B cell (primary cell): ENCODE results near the gene PPBP. TPM values are rescaled to one million over a fixed set of nuclear protein-coding genes. Genes with fewer than 3 reads are reported as not detected.

ENCODE experiments used
- ATAC-seq: fragments of 200-7000 bp; cut with Tn5 transposase; one replicate; pipeline ENCODE4 v1.10.0; 2021; ENCODE audit warnings: low read depth, mild to moderate bottlenecking, moderate number of reproducible peaks, moderate library complexity
- CTCF ChIA-PET: fragments of 350-600 bp; sonication (Branson Sonifier 250); formaldehyde crosslinking; loops from one replicate; lab custom pipeline; 2021; ENCODE audit warnings: antibody characterized with exemption, inconsistent platforms; lab: Charles Lee
- POLR2A ChIA-PET: fragments of 350-600 bp; sonication (Branson Sonifier 250); formaldehyde crosslinking; loops from one replicate; lab custom pipeline; 2021; ENCODE audit warnings: antibody characterized with exemption; lab: Charles Lee
- DNase-seq: peaks from one replicate; pipeline ENCODE4 v3.0.0; 2013
- H2AFZ ChIP-seq: 2 replicates; pipeline ENCODE4 v1.6.1; 2012; ENCODE audit warnings: mild to moderate bottlenecking, low read depth, low read length; ENCODE audit not compliant: insufficient read depth, poor library complexity, severe bottlenecking
- H3K27ac ChIP-seq, 2 donors: 1 replicate in 1 of 2; 2 replicates in 1 of 2; pipeline ENCODE4 v1.5.1; 2012 to 2013; ENCODE audit warnings: low read length in 2 of 2, mild to moderate bottlenecking in 2 of 2, moderate library complexity in 1 of 2
- H3K27me3 ChIP-seq, 4 experiments: fragments of 200-600 bp in 1 of 4; sonication (generic) in 1 of 4; replicated peaks in 1 of 4; 1 replicate in 2 of 4; 2 replicates in 2 of 4; pipeline versions ENCODE4 v1.6.1 to v1.7.0; 2013 to 2016; ENCODE audit warnings: low read length in 3 of 4, mild to moderate bottlenecking in 2 of 4, mixed read lengths in 1 of 4, moderate library complexity in 1 of 4; ENCODE audit not compliant: insufficient read depth in 4 of 4, control insufficient read depth in 3 of 4; ENCODE audit errors: control extremely low read depth in 1 of 4
- H3K36me3 ChIP-seq, 2 experiments: replicated peaks in 1 of 2; 1 replicate in 1 of 2; 2 replicates in 1 of 2; pipeline versions ENCODE4 v1.6.1 to v1.7.1; 2013; ENCODE audit warnings: low read length in 1 of 2; ENCODE audit not compliant: insufficient read depth in 2 of 2, control insufficient read depth in 1 of 2; ENCODE audit errors: control extremely low read depth in 1 of 2, extremely low read depth in 1 of 2
- H3K4me1 ChIP-seq, 2 donors: fragments of 200-600 bp in 1 of 2; sonication (generic) in 1 of 2; 1 replicate in 1 of 2; 2 replicates in 1 of 2; pipeline versions ENCODE4 v1.5.1 to v1.6.1; 2013 to 2017; ENCODE audit warnings: low read length in 2 of 2; ENCODE audit not compliant: control insufficient read depth in 2 of 2, insufficient read depth in 2 of 2
- H3K4me2 ChIP-seq: replicated peaks from 2 replicates; pipeline ENCODE3; 2012; ENCODE audit warnings: mild to moderate bottlenecking, low read depth, low read length; ENCODE audit not compliant: poor library complexity, severe bottlenecking
- H3K4me3 ChIP-seq, 5 experiments: fragments of 200-600 bp in 1 of 5; sonication (generic) in 1 of 5; 1 replicate in 3 of 5; 2 replicates in 2 of 5; pipeline versions ENCODE4 v1.5.1 to v1.7.0; 2011 to 2016; ENCODE audit warnings: low read length in 4 of 5, mild to moderate bottlenecking in 4 of 5, low read depth in 2 of 5, control low read depth in 1 of 5, moderate library complexity in 1 of 5; ENCODE audit not compliant: insufficient read depth in 1 of 5; ENCODE audit errors: control extremely low read depth in 1 of 5, extremely low read depth in 1 of 5
- H3K79me2 ChIP-seq: fragments of 200-600 bp; sonication (generic); one replicate; pipeline ENCODE4 v1.6.0; 2016; ENCODE audit warnings: low read length; ENCODE audit not compliant: control insufficient read depth, insufficient read depth
- H3K9ac ChIP-seq: fragments of 200-600 bp; sonication (generic); 2 replicates; pipeline ENCODE4 v1.6.1; 2017; ENCODE audit warnings: mild to moderate bottlenecking, low read length, moderate library complexity
- H3K9me3 ChIP-seq, 3 donors: one replicate each; pipeline versions ENCODE4 v1.6.1 to v1.7.1; 2013; ENCODE audit warnings: low read length in 2 of 3; ENCODE audit not compliant: control insufficient read depth in 2 of 3, insufficient read depth in 1 of 3; ENCODE audit errors: control extremely low read depth in 1 of 3
- H4K20me1 ChIP-seq: 2 replicates; pipeline ENCODE4 v1.6.0; 2012; ENCODE audit warnings: mild to moderate bottlenecking, low read length; ENCODE audit not compliant: insufficient read depth, control insufficient read depth, poor library complexity, severe bottlenecking
- H3K27ac Mint-ChIP-seq: one replicate; pipeline ENCODE4 v1.8.0; 2021; ENCODE audit warnings: mixed read lengths
- H3K27me3 Mint-ChIP-seq: one replicate; pipeline ENCODE4 v1.8.0; 2021; ENCODE audit warnings: mixed read lengths
- H3K4me1 Mint-ChIP-seq: one replicate; pipeline ENCODE4 v1.8.0; 2021; ENCODE audit warnings: mixed read lengths
- H3K4me3 Mint-ChIP-seq: one replicate; pipeline ENCODE4 v1.8.0; 2021; ENCODE audit warnings: mixed read lengths
- H3K9me3 Mint-ChIP-seq: one replicate; pipeline ENCODE4 v1.8.0; 2022; ENCODE audit warnings: mixed read lengths; ENCODE audit not compliant: insufficient read depth
- EZH2 ChIP-seq: IDR thresholded peaks from 2 replicates; pipeline ENCODE4 v1.6.1; 2012; ENCODE audit warnings: borderline replicate concordance, low read depth, mild to moderate bottlenecking, moderate library complexity, low read length; ENCODE audit not compliant: insufficient read depth, poor library complexity, severe bottlenecking
- WGBS: methylation state at CpG from one replicate; pipeline ENCODE4 v1.1.5; 2013; ENCODE audit warnings: missing lambda C conversion rate; ENCODE audit not compliant: insufficient coverage; 5-methylcytosine and 5-hydroxymethylcytosine counted together
- intact Hi-C: fragments of 100-400 bp; cut with micrococcal nuclease; formaldehyde crosslinking; loops from one replicate; pipeline ENCODE4 v1.10.0; 2022
- polyA plus RNA-seq: library from polyadenylated mRNA; depleted of rRNA; stranded (reverse); fragments of >200 nt; gene quantifications from 2 replicates; pipeline ENCODE4 v1.2.3, GENCODE V29; 2012
- total RNA-seq, 2 donors: library from RNA; stranded (reverse); fragments of 120-200 nt in 1 of 2; gene quantifications; 1 replicate in 1 of 2; 2 replicates in 1 of 2; pipeline versions ENCODE4 v1.2.3 to v1.2.4, GENCODE V29; 2013 to 2022
- TF ChIP-seq, protein P1 (sequence below): fragments of 200-600 bp; IDR thresholded peaks from one replicate; pipeline ENCODE4 v1.8.0; 2022; ENCODE audit warnings: antibody characterized with exemption, mild to moderate bottlenecking

The PPBP gene
- total and polyA plus RNA-seq, 2 donors (not counting 1 experiment from before 2014, with no cell fraction given) = 0.42 to 0.43 TPM

DNA sequence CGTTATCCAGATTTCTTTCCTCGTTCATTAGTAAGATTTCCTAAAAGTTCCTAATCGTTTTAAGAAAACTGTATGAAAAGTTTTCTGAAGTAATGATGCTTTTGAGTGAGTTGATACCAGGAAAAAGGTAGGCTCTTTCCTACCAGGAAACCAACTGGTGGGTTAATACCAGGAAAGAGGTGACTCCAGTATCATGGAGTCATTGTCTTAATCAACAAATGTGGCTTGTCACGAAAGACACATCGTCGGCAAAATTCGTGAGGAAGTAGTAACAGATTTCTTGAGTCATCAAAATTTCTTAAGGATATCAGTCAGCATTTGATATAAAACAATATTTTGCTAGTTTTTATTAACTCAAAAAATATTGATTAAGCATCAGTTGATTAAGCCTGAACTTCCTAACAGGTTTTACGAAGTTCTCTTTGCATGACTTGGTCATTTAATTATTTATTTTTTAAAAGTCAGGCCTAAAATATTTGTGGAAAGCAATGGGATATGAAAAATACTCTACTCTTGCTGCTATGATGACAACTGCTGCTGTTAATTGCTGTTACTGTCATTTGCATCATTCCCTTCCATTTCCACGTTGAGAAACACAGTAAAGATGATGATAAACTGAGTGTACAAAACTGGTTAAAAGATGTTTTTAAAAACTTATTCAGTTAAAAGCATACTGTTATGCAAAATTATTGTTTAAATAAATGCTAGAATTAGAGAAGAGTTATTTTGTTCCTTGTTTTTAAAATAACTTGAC is 3.2 kb upstream of the PPBP start:
- Histone ChIP-seq H3K36me3 (no peaks in the 10 kb centered on the region), H3K27me3 (peaks cover 0 to 2% (median 0%) of the 10 kb centered on the region in 4 experiments), H3K4me3 (no peak overlapping the region), H3K27ac (no peak overlapping the region), H3K4me1 (no peaks in the 10 kb centered on the region), H3K79me2 (no peaks in the 10 kb centered on the region), H3K9ac (no peak overlapping the region), H4K20me1 (no peaks in the 10 kb centered on the region), H2AFZ (no peak overlapping the region), H3K4me2 (no peak overlapping the region), H3K9me3 (no peaks in the 10 kb centered on the region)
- ChIA-PET CTCF (no interaction called here), POLR2A (no interaction called here)
- no peak for DNase-seq
- WGBS = no CpG with 5 or more reads among the region's 9 CpGs
- Mint-ChIP-seq H3K27ac (no peak overlapping the region), H3K4me1 (no peaks in the 10 kb centered on the region), H3K4me3 (no peak overlapping the region), H3K9me3 (no peaks in the 10 kb centered on the region), H3K27me3 (no peaks in the 10 kb centered on the region)
- no peak for ATAC-seq
- TF ChIP-seq, protein P1, sequence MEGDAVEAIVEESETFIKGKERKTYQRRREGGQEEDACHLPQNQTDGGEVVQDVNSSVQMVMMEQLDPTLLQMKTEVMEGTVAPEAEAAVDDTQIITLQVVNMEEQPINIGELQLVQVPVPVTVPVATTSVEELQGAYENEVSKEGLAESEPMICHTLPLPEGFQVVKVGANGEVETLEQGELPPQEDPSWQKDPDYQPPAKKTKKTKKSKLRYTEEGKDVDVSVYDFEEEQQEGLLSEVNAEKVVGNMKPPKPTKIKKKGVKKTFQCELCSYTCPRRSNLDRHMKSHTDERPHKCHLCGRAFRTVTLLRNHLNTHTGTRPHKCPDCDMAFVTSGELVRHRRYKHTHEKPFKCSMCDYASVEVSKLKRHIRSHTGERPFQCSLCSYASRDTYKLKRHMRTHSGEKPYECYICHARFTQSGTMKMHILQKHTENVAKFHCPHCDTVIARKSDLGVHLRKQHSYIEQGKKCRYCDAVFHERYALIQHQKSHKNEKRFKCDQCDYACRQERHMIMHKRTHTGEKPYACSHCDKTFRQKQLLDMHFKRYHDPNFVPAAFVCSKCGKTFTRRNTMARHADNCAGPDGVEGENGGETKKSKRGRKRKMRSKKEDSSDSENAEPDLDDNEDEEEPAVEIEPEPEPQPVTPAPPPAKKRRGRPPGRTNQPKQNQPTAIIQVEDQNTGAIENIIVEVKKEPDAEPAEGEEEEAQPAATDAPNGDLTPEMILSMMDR = no peak
- no peak for TF ChIP-seq EZH2
- intact Hi-C loops = no loop called here

DNA sequence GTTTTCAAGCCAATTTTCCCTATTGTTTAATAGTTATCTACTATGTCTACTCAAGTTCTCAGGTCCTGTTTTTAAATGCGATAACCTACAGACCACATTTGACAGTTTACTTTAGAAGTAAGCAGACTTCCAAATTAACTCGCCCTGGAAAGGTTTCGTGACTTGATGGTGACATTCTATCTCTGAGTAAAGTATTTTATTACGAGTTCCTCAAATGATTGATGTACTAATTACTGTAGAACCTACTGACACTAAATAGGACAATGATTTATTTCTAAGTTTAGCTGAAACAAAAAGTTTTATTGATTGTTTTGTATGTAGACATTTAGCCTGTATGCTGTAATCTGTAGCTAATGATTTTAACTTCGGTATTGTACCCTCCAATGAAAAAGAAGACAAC is 1.9 kb upstream of the PPBP start:
- WGBS = no CpG with 5 or more reads among the region's 5 CpGs
- no peaks in the 10 kb centered on the region for H3K27me3 ChIP-seq
- H3K27ac Mint-ChIP-seq = no peak overlapping the region
- H3K4me2 ChIP-seq = no peak overlapping the region
- POLR2A ChIA-PET = no interaction called here
- intact Hi-C loops = no loop called here
- TF ChIP-seq, protein P1 = no peak
- no peak for TF ChIP-seq EZH2
- H3K36me3 ChIP-seq = no peaks in the 10 kb centered on the region
- H3K9me3 ChIP-seq = no peaks in the 10 kb centered on the region
- no peaks in the 10 kb centered on the region for H3K4me1 Mint-ChIP-seq
- H4K20me1 ChIP-seq = no peaks in the 10 kb centered on the region
- no peak for DNase-seq
- CTCF ChIA-PET = no interaction called here
- no peaks in the 10 kb centered on the region for H3K9me3 Mint-ChIP-seq
- no peaks in the 10 kb centered on the region for H3K27me3 Mint-ChIP-seq
- H3K4me3 ChIP-seq = no peak overlapping the region
- H3K9ac ChIP-seq = no peak overlapping the region
- H3K27ac ChIP-seq = no peak overlapping the region
- no peak overlapping the region for H3K4me3 Mint-ChIP-seq
- ATAC-seq = no peak
- no peak overlapping the region for H2AFZ ChIP-seq
- no peaks in the 10 kb centered on the region for H3K79me2 ChIP-seq
- H3K4me1 ChIP-seq = no peaks in the 10 kb centered on the region
